HEK293 (cell line): ENCODE data around the gene EIF2B5.

ENCODE experiments used
- CTCF ChIA-PET: fragments of 350-600 bp; formaldehyde crosslinking; extraction: SDS; loops from one replicate; lab custom pipeline; 2021; ENCODE audit warnings: antibody characterized with exemption; lab: Yijun Ruan, JAX
- POLR2A ChIA-PET: fragments of 300-600 bp; formaldehyde crosslinking; extraction: SDS; loops from one replicate; lab custom pipeline; 2020; ENCODE audit warnings: antibody characterized with exemption, inconsistent platforms; lab: Yijun Ruan, JAX
- H3K27ac ChIP-seq: fragments of 200-500 bp; sonication (Bioruptor generic); 2 replicates; pipeline ENCODE4 v1.5.1; 2014; ENCODE audit warnings: low read depth, low read length, control low read depth, inconsistent platforms; ENCODE audit errors: extremely low read depth
- H3K36me3 ChIP-seq, 2 experiments: fragments of 200-500 bp in 1 of 2; sonication (Bioruptor generic) in 1 of 2; 1 replicate in 1 of 2; 2 replicates in 1 of 2; pipeline ENCODE4 v1.5.1; 2014 to 2017; ENCODE audit warnings: inconsistent platforms in 2 of 2, low read length in 2 of 2; ENCODE audit not compliant: control insufficient read depth in 2 of 2, insufficient read depth in 1 of 2
- H3K4me1 ChIP-seq: fragments of 200-500 bp; sonication (Bioruptor generic); 2 replicates; pipeline ENCODE4 v1.5.1; 2014; ENCODE audit warnings: mild to moderate bottlenecking, low read length, inconsistent platforms; ENCODE audit not compliant: control insufficient read depth, insufficient read depth
- H3K4me3 ChIP-seq: 2 replicates; pipeline ENCODE4 v1.5.1; 2011; ENCODE audit warnings: low read depth, mild to moderate bottlenecking, control low read depth, low read length, moderate library complexity
- H3K9me3 ChIP-seq: fragments of 200-500 bp; sonication (Bioruptor generic); 2 replicates; pipeline ENCODE4 v1.5.1; 2014; ENCODE audit warnings: low read depth, low read length, inconsistent platforms; ENCODE audit not compliant: control insufficient read depth, insufficient read depth
- GFI1B ChIP-seq: fragments of 450-650 bp; formaldehyde crosslinking; IDR thresholded peaks from 2 replicates; pipeline ENCODE4 v1.5.1; 2016; ENCODE audit warnings: missing biosample characterization, missing genetic modification characterization
- KLF10 ChIP-seq: fragments of 450-650 bp; IDR thresholded peaks from 2 replicates; pipeline ENCODE4 v1.5.1; 2018; ENCODE audit warnings: missing biosample characterization, mild to moderate bottlenecking, missing genetic modification characterization
- PBX3 ChIP-seq: sonication (generic); formaldehyde crosslinking; IDR thresholded peaks from 2 replicates; pipeline ENCODE4 v1.8.1; 2022; ENCODE audit warnings: mild to moderate bottlenecking, moderate library complexity, missing genetic modification reagents
- SETDB1 ChIP-seq: IDR thresholded peaks from one replicate; pipeline ENCODE4 v1.6.1; 2017; ENCODE audit warnings: mild to moderate bottlenecking, low read length, moderate library complexity, mixed read lengths; ENCODE audit not compliant: insufficient read length
- TRIM28 ChIP-seq: IDR thresholded peaks from 2 replicates; pipeline ENCODE4 v1.6.1; 2011; ENCODE audit warnings: low read length, control low read depth, borderline replicate concordance
- WT1 ChIP-seq: fragments of 450-650 bp; formaldehyde crosslinking; IDR thresholded peaks from 2 replicates; pipeline ENCODE4 v1.5.1; 2016; ENCODE audit warnings: missing biosample characterization, missing genetic modification characterization
- ZBTB26 ChIP-seq: fragments of 450-650 bp; formaldehyde crosslinking; optimal IDR thresholded peaks from 2 replicates; pipeline ENCODE3; 2016; ENCODE audit warnings: missing biosample characterization, mild to moderate bottlenecking, missing genetic modification characterization
- ZBTB44 ChIP-seq: fragments of 450-650 bp; IDR thresholded peaks from 2 replicates; pipeline ENCODE4 v1.5.1; 2018; ENCODE audit warnings: missing biosample characterization, mild to moderate bottlenecking, missing genetic modification characterization
- ZNF121 ChIP-seq: fragments of 450-650 bp; formaldehyde crosslinking; IDR thresholded peaks from 2 replicates; pipeline ENCODE4 v1.5.1; 2016; ENCODE audit warnings: missing biosample characterization, missing genetic modification characterization
- ZNF148 ChIP-seq: fragments of 450-650 bp; formaldehyde crosslinking; IDR thresholded peaks from 2 replicates; pipeline ENCODE4 v1.5.0; 2017; ENCODE audit warnings: missing biosample characterization, missing genetic modification characterization, borderline replicate concordance
- ZNF202 ChIP-seq: fragments of 450-650 bp; formaldehyde crosslinking; IDR thresholded peaks from 2 replicates; pipeline ENCODE4 v1.5.1; 2016; ENCODE audit warnings: missing biosample characterization, missing genetic modification characterization, borderline replicate concordance
- ZNF23 ChIP-seq: fragments of 450-650 bp; formaldehyde crosslinking; IDR thresholded peaks from 2 replicates; pipeline ENCODE4 v1.5.1; 2016; ENCODE audit warnings: missing biosample characterization, missing genetic modification characterization, borderline replicate concordance
- ZNF266 ChIP-seq: fragments of 450-650 bp; formaldehyde crosslinking; IDR thresholded peaks from 2 replicates; pipeline ENCODE4 v1.5.1; 2016; ENCODE audit warnings: missing biosample characterization, missing genetic modification characterization, low read depth
- ZNF280D ChIP-seq: fragments of 450-650 bp; formaldehyde crosslinking; IDR thresholded peaks from 2 replicates; pipeline ENCODE4 v1.5.1; 2016; ENCODE audit warnings: missing biosample characterization, missing genetic modification characterization
- ZNF362 ChIP-seq: fragments of 450-650 bp; formaldehyde crosslinking; IDR thresholded peaks from 2 replicates; pipeline ENCODE4 v1.5.1; 2016; ENCODE audit warnings: missing biosample characterization, missing genetic modification characterization
- ZNF366 ChIP-seq: fragments of 450-650 bp; formaldehyde crosslinking; conservative IDR thresholded peaks from 2 replicates; pipeline ENCODE4 v1.5.1; 2016; ENCODE audit warnings: missing biosample characterization, missing genetic modification characterization
- ZNF394 ChIP-seq: fragments of 450-650 bp; formaldehyde crosslinking; IDR thresholded peaks from 2 replicates; pipeline ENCODE4 v1.5.1; 2016; ENCODE audit warnings: missing biosample characterization, missing genetic modification characterization, mild to moderate bottlenecking, moderate library complexity, borderline replicate concordance
- ZNF433 ChIP-seq: fragments of 450-650 bp; formaldehyde crosslinking; IDR thresholded peaks from 2 replicates; pipeline ENCODE4 v1.5.1; 2016; ENCODE audit warnings: missing biosample characterization, missing genetic modification characterization, low read depth
- ZNF645 ChIP-seq: fragments of 450-650 bp; formaldehyde crosslinking; IDR thresholded peaks from 2 replicates; pipeline ENCODE4; 2016; ENCODE audit warnings: missing biosample characterization, missing genetic modification characterization
- ZNF660 ChIP-seq: fragments of 450-650 bp; IDR thresholded peaks from 2 replicates; pipeline ENCODE4 v1.5.1; 2018; ENCODE audit warnings: missing biosample characterization, mild to moderate bottlenecking, missing genetic modification characterization
- ZNF707 ChIP-seq: fragments of 450-650 bp; formaldehyde crosslinking; IDR thresholded peaks from 2 replicates; pipeline ENCODE4 v1.5.1; 2016; ENCODE audit warnings: missing biosample characterization, missing genetic modification characterization
- ZNF777 ChIP-seq: fragments of 450-650 bp; formaldehyde crosslinking; IDR thresholded peaks from 2 replicates; pipeline ENCODE4 v1.5.1; 2017; ENCODE audit warnings: missing biosample characterization, missing genetic modification characterization, borderline replicate concordance

EIF2B5 gene

GRCh38 chr3:184085389-184085852 is 49.7 kb upstream of the EIF2B5 start:
- Histone ChIP-seq H3K36me3 (no peaks in the 10 kb centered on the region), H3K4me3 (no peak overlapping the region), H3K27ac (no peak overlapping the region), H3K4me1 (no peaks in the 10 kb centered on the region), H3K9me3 (no peaks in the 10 kb centered on the region)
- ChIA-PET POLR2A (no interaction called here), CTCF (interaction anchor here (0.7 kb wide), 2 partner anchors 12 to 20 kb away, joined by 3 read pairs; no protein-coding TSS in a partner anchor)
- peak; percentile 92 for TF ChIP-seq TRIM28
- TF ChIP-seq ZNF366 (tag by site-specific recombination): no peak
- TF ChIP-seq ZNF362 (tag by site-specific recombination): no peak
- TF ChIP-seq ZBTB44 (tag by site-specific recombination): no peak
- TF ChIP-seq GFI1B (tag by site-specific recombination): peak; percentile 70
- TF ChIP-seq ZNF23: no peak
- no peak for TF ChIP-seq ZNF777 (tag by site-specific recombination)
- 0 out of 2 replicates have a peak, but pooled peaks have one; percentile 43 for TF ChIP-seq ZNF660
- 0 out of 2 replicates have a peak, but pooled peaks have one; percentile 35 for TF ChIP-seq ZNF280D (tag by site-specific recombination)
- TF ChIP-seq ZNF202 (tag by site-specific recombination): no peak
- no peak for TF ChIP-seq KLF10 (tag by site-specific recombination)
- TF ChIP-seq SETDB1: peak; percentile 96
- TF ChIP-seq ZNF433 (tag by site-specific recombination): no peak
- TF ChIP-seq ZNF121 (tag by site-specific recombination): no peak
- TF ChIP-seq ZNF707 (tag by site-specific recombination): no peak
- TF ChIP-seq ZBTB26 (tag by site-specific recombination): no peak
- TF ChIP-seq ZNF394 (tag by site-specific recombination): no peak
- TF ChIP-seq PBX3: no peak
- peak; percentile 52 for TF ChIP-seq WT1 (tag by site-specific recombination)
- TF ChIP-seq ZNF645: no peak
- TF ChIP-seq ZNF266: no peak
- no peak for TF ChIP-seq ZNF148
